ENCODE data around the gene SEC16A.

SEC16A gene

GRCh38 chr9:136495238-136495800, 12.5 kb upstream of the SEC16A start:
- CTCF ChIA-PET, result no interaction called here
- POLR2A ChIA-PET, result no interaction called here
- TF ChIP-seq FOXM1 (IDR thresholded peaks at IDR 0.05; ENCODE audit: borderline replicate concordance) (no peak), ARNT (IDR thresholded peaks at IDR 0.05) (no peak), SP1 (IDR thresholded peaks at IDR 0.05) (no peak), PKNOX1 (IDR thresholded peaks at IDR 0.05) (no peak), SUZ12 (IDR thresholded peaks at IDR 0.05) (no peak), FOXK2 (IDR thresholded peaks at IDR 0.05) (no peak), ZNF384 (IDR thresholded peaks at IDR 0.05) (no peak), HDGF (IDR thresholded peaks at IDR 0.05; ENCODE audit: borderline replicate concordance) (no peak), NFRKB (IDR thresholded peaks at IDR 0.05) (no peak), LEF1 (IDR thresholded peaks at IDR 0.05; ENCODE audit: borderline replicate concordance) (no peak), BHLHE40 (IDR thresholded peaks at IDR 0.05; ENCODE audit: borderline replicate concordance) (no peak), CTBP1 (IDR thresholded peaks at IDR 0.05; ENCODE audit: borderline replicate concordance) (no peak), ELF4 (IDR thresholded peaks at IDR 0.05) (no peak), TARDBP (IDR thresholded peaks at IDR 0.05) (no peak), FOXA1 (IDR thresholded peaks at IDR 0.05) (no peak), L3MBTL2 (conservative IDR thresholded peaks at IDR 0.05) (no peak)
- no peak for DNase-seq (ENCODE audit: extremely low spot score)

DNA sequence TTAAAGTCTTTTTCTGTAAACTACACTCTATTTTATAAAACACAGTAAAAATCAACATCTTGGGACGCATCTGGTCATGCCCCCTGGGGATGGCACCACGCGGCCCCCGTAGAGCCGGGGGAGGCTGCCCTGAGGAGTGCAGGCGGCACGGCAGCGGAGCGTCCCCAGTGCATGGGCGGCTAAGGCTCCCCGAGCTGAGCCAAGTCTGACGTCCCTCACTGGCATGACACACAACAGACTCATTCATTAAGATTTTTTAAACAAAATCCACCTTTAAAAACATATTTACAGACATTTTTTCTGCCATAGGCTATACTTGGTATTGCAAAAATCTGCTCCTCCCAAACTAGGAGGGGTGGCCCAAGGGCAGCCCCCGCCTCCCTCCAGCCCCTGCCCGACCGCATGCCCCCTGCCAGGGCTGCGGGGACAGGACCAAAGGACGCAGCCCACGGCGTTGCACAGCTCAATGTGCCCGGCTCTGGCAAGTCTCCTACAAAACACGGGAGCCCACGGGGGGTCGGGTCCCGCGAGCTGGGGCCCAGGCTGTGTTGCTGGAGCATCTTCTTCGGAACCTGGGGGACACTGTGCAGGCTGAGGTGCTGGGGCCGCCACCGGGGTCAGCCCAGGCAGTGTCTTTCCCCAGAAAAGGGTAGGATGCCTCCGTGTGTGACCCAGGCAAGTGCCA, 11.8 kb upstream of the SEC16A start:
- DNase-seq (ENCODE audit: extremely low spot score), result no peak
- POLR2A ChIA-PET, result no interaction called here
- TF ChIP-seq ARNT (IDR thresholded peaks at IDR 0.05), result no peak
- no peak for TF ChIP-seq TARDBP (IDR thresholded peaks at IDR 0.05)
- no peak for TF ChIP-seq HDGF (IDR thresholded peaks at IDR 0.05; ENCODE audit: borderline replicate concordance)
- no peak for TF ChIP-seq ZNF384 (IDR thresholded peaks at IDR 0.05)
- no peak for TF ChIP-seq CTBP1 (IDR thresholded peaks at IDR 0.05; ENCODE audit: borderline replicate concordance)
- TF ChIP-seq BHLHE40 (IDR thresholded peaks at IDR 0.05; ENCODE audit: borderline replicate concordance), result no peak
- TF ChIP-seq FOXA1 (IDR thresholded peaks at IDR 0.05), result no peak
- no peak for TF ChIP-seq FOXK2 (IDR thresholded peaks at IDR 0.05)
- CTCF ChIA-PET, result no interaction called here

DNA sequence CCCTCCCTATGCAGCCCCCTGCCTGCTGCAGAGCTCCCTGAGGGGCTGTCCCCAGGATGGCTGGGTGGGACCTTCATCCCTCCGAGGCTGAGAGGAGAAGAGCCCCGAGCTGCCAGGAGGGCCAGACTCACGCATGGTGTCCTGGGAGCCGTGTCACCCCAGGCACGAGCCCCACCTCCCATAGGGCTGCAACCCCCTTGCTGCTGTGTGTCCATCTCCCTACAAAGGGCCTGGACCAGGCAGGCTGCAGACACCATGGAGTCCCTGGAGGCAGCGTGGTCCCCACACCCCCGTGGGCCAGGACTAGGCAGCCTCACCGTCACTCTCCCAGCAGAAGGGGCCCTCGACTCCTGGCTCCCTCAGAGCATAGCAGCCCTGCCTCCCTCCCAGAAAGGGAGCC, 11.2 kb upstream of the SEC16A start:
- ChIA-PET POLR2A (no interaction called here), CTCF (no interaction called here)
- no peak for DNase-seq (ENCODE audit: extremely low spot score)
- TF ChIP-seq CTBP1 (IDR thresholded peaks at IDR 0.05; ENCODE audit: borderline replicate concordance), result no peak
- TF ChIP-seq FOXM1 (IDR thresholded peaks at IDR 0.05; ENCODE audit: borderline replicate concordance), result no peak
- TF ChIP-seq FOXA1 (IDR thresholded peaks at IDR 0.05), result no peak
- no peak for TF ChIP-seq ZNF384 (IDR thresholded peaks at IDR 0.05)
- TF ChIP-seq FOXK2 (IDR thresholded peaks at IDR 0.05), result no peak
- TF ChIP-seq BHLHE40 (IDR thresholded peaks at IDR 0.05; ENCODE audit: borderline replicate concordance), result no peak
- TF ChIP-seq SP1 (IDR thresholded peaks at IDR 0.05), result no peak
- no peak for TF ChIP-seq ELF4 (IDR thresholded peaks at IDR 0.05)
- no peak for TF ChIP-seq NFRKB (IDR thresholded peaks at IDR 0.05)
- TF ChIP-seq L3MBTL2 (conservative IDR thresholded peaks at IDR 0.05), result no peak

DNA sequence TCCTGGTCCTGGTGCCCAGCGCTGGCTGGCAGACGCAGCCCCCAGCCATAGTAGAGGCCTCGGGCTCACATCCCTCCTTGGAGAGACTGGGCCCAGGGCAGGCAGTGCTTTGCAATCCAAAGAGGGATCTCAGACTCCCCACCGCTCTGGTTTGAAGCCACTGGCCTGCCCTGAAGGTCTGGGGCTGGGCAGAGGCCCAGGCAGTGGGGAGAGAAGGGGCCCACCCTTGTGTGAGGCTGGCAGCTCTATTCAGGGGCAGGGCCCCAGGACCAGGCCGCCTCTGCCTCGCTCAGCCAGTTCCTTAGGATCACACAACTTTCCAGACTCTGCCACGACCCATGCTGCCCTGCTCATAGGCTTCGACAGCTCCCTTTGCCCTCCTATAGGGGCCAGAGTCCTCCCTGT, 10.7 kb upstream of the SEC16A start:
- POLR2A ChIA-PET, result no interaction called here
- CTCF ChIA-PET, result no interaction called here
- no peak for DNase-seq (ENCODE audit: extremely low spot score)
- TF ChIP-seq NFRKB (IDR thresholded peaks at IDR 0.05), result no peak

- ChIA-PET POLR2A (no interaction called here), CTCF (no interaction called here)
- TF ChIP-seq FOXA1 (IDR thresholded peaks at IDR 0.05), result no peak
- no peak for TF ChIP-seq ZNF384 (IDR thresholded peaks at IDR 0.05)
- no peak for TF ChIP-seq SUZ12 (IDR thresholded peaks at IDR 0.05)
- TF ChIP-seq PKNOX1 (IDR thresholded peaks at IDR 0.05), result no peak
- no peak for TF ChIP-seq NFRKB (IDR thresholded peaks at IDR 0.05)
- no peak for TF ChIP-seq BHLHE40 (IDR thresholded peaks at IDR 0.05; ENCODE audit: borderline replicate concordance)
- no peak for TF ChIP-seq TARDBP (IDR thresholded peaks at IDR 0.05)
- no peak for TF ChIP-seq CTBP1 (IDR thresholded peaks at IDR 0.05; ENCODE audit: borderline replicate concordance)
- no peak for TF ChIP-seq SP1 (IDR thresholded peaks at IDR 0.05)
- no peak for TF ChIP-seq ELF4 (IDR thresholded peaks at IDR 0.05)
- no peak for TF ChIP-seq FOXM1 (IDR thresholded peaks at IDR 0.05; ENCODE audit: borderline replicate concordance)
- TF ChIP-seq ARNT (IDR thresholded peaks at IDR 0.05), result no peak
- TF ChIP-seq L3MBTL2 (conservative IDR thresholded peaks at IDR 0.05), result no peak
- TF ChIP-seq HDGF (IDR thresholded peaks at IDR 0.05; ENCODE audit: borderline replicate concordance), result no peak
- TF ChIP-seq LEF1 (IDR thresholded peaks at IDR 0.05; ENCODE audit: borderline replicate concordance), result no peak
- TF ChIP-seq FOXK2 (IDR thresholded peaks at IDR 0.05), result no peak
- DNase-seq (ENCODE audit: extremely low spot score), result no peak
Measured at GRCh38 chr9:136492978-136493522, 10.2 kb upstream of the SEC16A start.

GRCh38 chr9:136489731-136490130, 6.9 kb upstream of the SEC16A start:
- TF ChIP-seq TARDBP (IDR thresholded peaks at IDR 0.05) (no peak), SUZ12 (IDR thresholded peaks at IDR 0.05) (no peak), L3MBTL2 (conservative IDR thresholded peaks at IDR 0.05) (no peak), SP1 (IDR thresholded peaks at IDR 0.05) (no peak), FOXM1 (IDR thresholded peaks at IDR 0.05; ENCODE audit: borderline replicate concordance) (no peak), FOXK2 (IDR thresholded peaks at IDR 0.05) (no peak), ZNF384 (IDR thresholded peaks at IDR 0.05) (no peak; the same call in 1 of the 2 replicates), ARNT (IDR thresholded peaks at IDR 0.05) (no peak), FOXA1 (IDR thresholded peaks at IDR 0.05) (no peak), PKNOX1 (IDR thresholded peaks at IDR 0.05) (no peak), HDGF (IDR thresholded peaks at IDR 0.05; ENCODE audit: borderline replicate concordance) (no peak), BHLHE40 (IDR thresholded peaks at IDR 0.05; ENCODE audit: borderline replicate concordance) (no peak), LEF1 (IDR thresholded peaks at IDR 0.05; ENCODE audit: borderline replicate concordance) (no peak)
- CTCF ChIA-PET, result interaction anchor here (0.7 to 2.5 kb wide), 4 partner anchors 8 to 142 kb away, joined by 3 to 9 read pairs (median 4); no protein-coding TSS in a partner anchor
- no peak for DNase-seq (ENCODE audit: extremely low spot score)
- POLR2A ChIA-PET, result interaction anchor here (1.4 kb wide), 1 partner anchor 142 kb away, joined by 3 read pairs; no protein-coding TSS in a partner anchor

All from HEK293T (cell line).